Measurements from ENCODE around the gene RBMS3.

RBMS3 gene

DNA sequence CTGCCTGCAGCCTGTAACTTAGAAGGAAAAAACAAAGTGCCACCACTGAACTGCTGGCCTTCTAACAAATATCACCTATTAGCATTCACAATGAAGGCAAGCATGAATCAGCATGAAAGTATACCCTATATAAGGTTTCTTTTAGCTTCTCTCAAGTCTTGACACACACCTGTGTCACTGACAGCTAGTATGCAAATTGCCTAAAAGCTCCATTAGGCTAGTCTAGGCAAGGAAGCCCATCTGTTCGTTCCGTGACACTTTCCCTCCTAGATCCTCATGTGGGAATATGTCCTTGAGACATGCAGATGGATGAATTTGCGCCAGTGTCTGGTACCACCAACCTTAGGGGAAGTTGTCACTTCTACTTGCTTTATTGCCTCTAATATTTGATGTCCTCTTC lies 129.3 kb downstream of the RBMS3 start:
- no peak for TF ChIP-seq CTCF (IDR thresholded peaks at IDR 0.05; ENCODE audit: control extremely low read depth, extremely low read depth, low read depth, missing control alignments)
- ChIA-PET CTCF (interaction anchor here (0.9 kb wide), 1 partner anchor 11 kb away, joined by 3 read pairs; no protein-coding TSS in a partner anchor), POLR2A (no interaction called here)
- DNase-seq (ENCODE audit: extremely low spot score), result no peak

DNA sequence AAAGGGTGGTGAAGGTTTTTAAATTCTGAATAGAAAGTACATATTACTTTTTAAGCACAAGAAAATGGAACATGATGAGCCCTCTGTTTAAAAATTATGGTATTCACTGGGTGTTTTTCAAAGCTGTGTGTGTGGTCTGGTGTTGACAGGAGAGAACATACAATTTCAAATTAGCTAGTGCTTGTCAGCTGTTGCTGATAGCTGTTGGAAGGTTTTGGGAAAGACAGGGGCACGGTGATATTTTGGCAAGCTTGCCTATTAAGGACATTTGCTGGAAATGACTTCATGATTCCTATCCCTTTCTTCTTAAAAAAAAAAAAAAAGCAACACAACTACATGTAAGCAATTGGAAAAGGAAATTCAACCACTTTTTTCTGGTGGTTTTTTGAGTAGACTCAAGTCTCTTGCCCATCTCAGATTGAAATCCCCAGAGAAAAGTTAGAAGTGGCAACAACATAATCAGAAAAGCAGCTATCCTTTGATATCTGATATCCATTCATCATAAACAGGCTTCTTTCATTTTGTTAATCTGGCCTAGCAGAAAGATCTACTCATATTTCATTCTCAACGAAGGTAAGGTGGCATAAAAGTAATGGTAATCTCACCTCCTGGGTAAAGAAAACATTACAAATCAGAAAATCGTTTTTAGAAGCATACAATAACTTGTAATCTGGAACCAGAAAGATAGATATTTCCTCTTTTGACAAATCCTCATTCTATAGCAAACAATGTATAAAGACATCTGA lies 130.0 kb downstream of the RBMS3 start:
- DNase-seq (ENCODE audit: extremely low spot score), result no peak
- POLR2A ChIA-PET, result no interaction called here

GRCh38 chr3:29412110-29412509 lies 131.2 kb downstream of the RBMS3 start:
- DNase-seq (ENCODE audit: extremely low spot score), result no peak
- ChIA-PET CTCF (no interaction called here), POLR2A (no interaction called here)

More for the DNA sequence above, 130.0 kb downstream of the RBMS3 start:
- CTCF ChIA-PET, result interaction anchor here (0.9 kb wide), 1 partner anchor 11 kb away, joined by 3 read pairs; no protein-coding TSS in a partner anchor
- no peak for TF ChIP-seq CTCF (IDR thresholded peaks at IDR 0.05; ENCODE audit: control extremely low read depth, extremely low read depth, low read depth, missing control alignments)

DNA sequence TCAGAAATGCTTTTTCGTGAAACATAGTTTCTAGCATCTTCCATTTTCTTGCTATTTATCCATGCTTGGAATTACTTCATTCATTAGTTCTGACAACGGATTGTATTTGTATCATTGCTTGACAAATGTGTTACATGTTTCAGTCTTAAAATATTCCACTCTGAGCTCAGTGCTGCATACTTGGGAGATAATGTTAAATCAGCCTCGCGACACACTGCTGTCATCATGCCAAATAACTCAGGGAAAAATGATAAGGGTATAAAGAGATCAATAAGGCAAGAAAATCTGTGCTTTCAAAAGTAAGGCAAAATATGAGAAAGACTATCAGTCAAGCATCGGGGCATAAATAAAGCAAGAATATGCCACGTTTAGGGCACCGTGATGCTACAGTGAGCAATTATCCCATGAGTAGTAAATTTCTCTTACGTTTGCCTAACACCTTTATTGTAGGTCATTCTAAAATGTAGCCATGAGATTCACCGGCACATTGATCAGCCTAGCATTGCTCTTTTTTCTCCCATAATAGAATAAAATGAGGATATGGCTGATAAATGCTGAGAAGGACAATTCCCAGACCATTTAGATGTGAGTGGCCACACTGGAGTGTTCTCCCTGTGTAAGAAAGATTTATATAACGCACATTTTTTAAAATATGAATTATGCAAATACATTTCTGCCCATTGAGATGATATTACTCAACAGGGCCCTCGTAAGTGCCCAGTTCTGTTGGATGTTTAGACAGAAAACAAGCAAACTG lies 133.8 kb downstream of the RBMS3 start:
- no peak for TF ChIP-seq CTCF (IDR thresholded peaks at IDR 0.05; ENCODE audit: control extremely low read depth, extremely low read depth, low read depth, missing control alignments)
- CTCF ChIA-PET, result no interaction called here
- POLR2A ChIA-PET, result no interaction called here
- no peak for DNase-seq (ENCODE audit: extremely low spot score)

More at GRCh38 chr3:29412110-29412509, 131.2 kb downstream of the RBMS3 start:
- no peak for TF ChIP-seq CTCF (IDR thresholded peaks at IDR 0.05; ENCODE audit: control extremely low read depth, extremely low read depth, low read depth, missing control alignments)

GRCh38 chr3:29415482-29416223 lies 134.8 kb downstream of the RBMS3 start:
- DNase-seq (ENCODE audit: extremely low spot score), result no peak
- no peak for TF ChIP-seq CTCF (IDR thresholded peaks at IDR 0.05; ENCODE audit: control extremely low read depth, extremely low read depth, low read depth, missing control alignments)
- ChIA-PET CTCF (interaction anchor here (1.3 to 1.6 kb wide), 2 partner anchors 9 to 18 kb away, joined by 5 to 6 read pairs; no protein-coding TSS in a partner anchor), POLR2A (no interaction called here)

DNA sequence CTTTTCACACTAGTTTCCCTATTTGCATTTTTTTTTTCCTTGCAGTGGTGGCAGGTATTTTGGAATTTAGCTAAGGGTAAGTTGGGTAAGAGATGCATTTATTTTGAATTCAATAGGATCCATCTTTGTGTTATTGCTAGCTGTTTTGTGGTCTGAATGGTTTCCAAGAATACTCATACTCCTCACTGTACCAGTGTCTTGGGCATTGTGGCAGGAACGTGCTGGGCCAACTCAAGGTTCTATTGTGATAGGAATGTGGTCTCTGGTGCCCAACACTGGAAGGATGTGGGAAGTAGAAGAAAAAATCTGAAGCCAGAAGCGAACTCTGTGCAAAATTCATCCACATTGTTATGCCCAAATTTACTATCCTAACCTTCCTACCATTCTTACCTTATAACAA lies 135.6 kb downstream of the RBMS3 start:
- DNase-seq (ENCODE audit: extremely low spot score), result no peak
- TF ChIP-seq CTCF (IDR thresholded peaks at IDR 0.05; ENCODE audit: control extremely low read depth, extremely low read depth, low read depth, missing control alignments), result no peak
- ChIA-PET POLR2A (no interaction called here), CTCF (interaction anchor here (0.9 to 1.6 kb wide), 3 partner anchors 9 to 19 kb away, joined by 3 to 6 read pairs (median 5); no protein-coding TSS in a partner anchor)

Measured in GM10248 (cell line).